ENCODE results near the gene ATAD3B.

- no peak for TF ChIP-seq CTCF (conservative IDR thresholded peaks at IDR 0.05; ENCODE audit: low read depth, low read length)
- no peak for TF ChIP-seq POLR2A (IDR thresholded peaks at IDR 0.05; ENCODE audit: low read depth, low read length)
- no peak for TF ChIP-seq MAFK (IDR thresholded peaks at IDR 0.05; ENCODE audit: low read depth, low read length)
- TF ChIP-seq FOS (IDR thresholded peaks at IDR 0.05; ENCODE audit: low read depth, low read length): no peak
- no peak for TF ChIP-seq RFX5 (IDR thresholded peaks at IDR 0.05; ENCODE audit: low read depth, low read length)
- TF ChIP-seq RCOR1 (IDR thresholded peaks at IDR 0.05; ENCODE audit: insufficient replicate concordance, low read length): no peak
- no peak for TF ChIP-seq USF2 (IDR thresholded peaks at IDR 0.05; ENCODE audit: low read depth, low read length)
- no peak for TF ChIP-seq RAD21 (IDR thresholded peaks at IDR 0.05; ENCODE audit: low read length)
- TF ChIP-seq BHLHE40 (IDR thresholded peaks at IDR 0.05; ENCODE audit: low read depth, low read length): no peak
- TF ChIP-seq CEBPB (IDR thresholded peaks at IDR 0.05; ENCODE audit: low read depth, low read length): no peak
- no peak for TF ChIP-seq MXI1 (IDR thresholded peaks at IDR 0.05; ENCODE audit: borderline replicate concordance, low read depth, low read length)
Measured at GRCh38 chr1:1490633-1491230, 19.2 kb downstream of the ATAD3B start.
